ENCODE data around the gene CRHR2.

CRHR2 gene

GRCh38 chr7:30613366-30614325 is 68.6 kb downstream of the CRHR2 start:
- no peak for DNase-seq

GRCh38 chr7:30612658-30613265 is 69.5 kb downstream of the CRHR2 start:
- DNase-seq, result no peak

GRCh38 chr7:30605832-30606231 is 76.4 kb downstream of the CRHR2 start:
- no peak for DNase-seq

GRCh38 chr7:30604901-30605300 is 77.4 kb downstream of the CRHR2 start:
- no peak for DNase-seq
